K562 (cell line): Measurements from ENCODE around the gene PPM1F. TPM values are rescaled to one million over a fixed set of nuclear protein-coding genes. Genes with fewer than 3 reads are reported as not detected.

Experiments used
- BRCA1 ChIP-seq, 2 experiments: fragments of 450-650 bp in 1 of 2; sonication (generic) in 1 of 2; formaldehyde crosslinking in 1 of 2; IDR thresholded peaks; 2 replicates each; pipeline versions ENCODE4 v1.5.0 to v1.6.1; 2017 to 2020; ENCODE audit warnings: mild to moderate bottlenecking in 1 of 2, missing genetic modification reagents in 1 of 2
- ELK1 ChIP-seq: sonication (generic); formaldehyde crosslinking; IDR thresholded peaks from 2 replicates; pipeline ENCODE4 v1.8.1; 2022; ENCODE audit warnings: missing genetic modification reagents
- FOXA3 ChIP-seq, 2 experiments: fragments of 450-650 bp in 1 of 2; sonication (generic) in 1 of 2; formaldehyde crosslinking; IDR thresholded peaks in 1 of 2; conservative IDR thresholded peaks in 1 of 2; 2 replicates each; pipeline versions ENCODE4 v1.4.0 to v1.8.0; 2020 to 2022; ENCODE audit warnings: mild to moderate bottlenecking in 2 of 2, missing genetic modification reagents in 1 of 2
- MAFF ChIP-seq: IDR thresholded peaks from 2 replicates; pipeline ENCODE4 v1.6.1; 2012; ENCODE audit warnings: low read length, improper control_type of control experiment
- NELFE ChIP-seq: IDR thresholded peaks from 2 replicates; pipeline ENCODE4 v1.6.1; 2011; ENCODE audit warnings: mild to moderate bottlenecking; ENCODE audit not compliant: insufficient read depth, insufficient read length
- SAFB ChIP-seq: fragments of 200-400 bp; formaldehyde crosslinking; IDR thresholded peaks from 2 replicates; pipeline ENCODE4 v1.6.1; 2017; ENCODE audit warnings: low read depth, low read length, borderline replicate concordance
- STAG1 ChIP-seq: sonication (generic); formaldehyde crosslinking; IDR thresholded peaks from 2 replicates; pipeline ENCODE4 v1.5.0; 2020; ENCODE audit warnings: missing genetic modification reagents, borderline replicate concordance
- SUPT5H ChIP-seq: fragments of 450-650 bp; IDR thresholded peaks from 2 replicates; pipeline ENCODE4 v1.6.1; 2016
- U2AF1 ChIP-seq: fragments of 200-400 bp; formaldehyde crosslinking; optimal IDR thresholded peaks from 2 replicates; pipeline ENCODE3; 2017; ENCODE audit warnings: mild to moderate bottlenecking, low read depth, low read length, moderate library complexity
- ZFP1 ChIP-seq: fragments of 450-650 bp; formaldehyde crosslinking; IDR thresholded peaks from 2 replicates; pipeline ENCODE4 v1.4.0; 2020; ENCODE audit warnings: mild to moderate bottlenecking, mixed read lengths
- ZNF184 ChIP-seq: sonication (generic); formaldehyde crosslinking; IDR thresholded peaks from 2 replicates; pipeline ENCODE4 v1.5.0; 2020; ENCODE audit warnings: missing genetic modification reagents
- ZNF445 ChIP-seq: fragments of 250-450 bp; sonication (Bioruptor Pico); IDR thresholded peaks from 2 replicates; pipeline ENCODE4 v1.4.0; 2020; ENCODE audit warnings: low read depth, mild to moderate bottlenecking, moderate library complexity
- ZSCAN32 ChIP-seq: fragments of 450-650 bp; formaldehyde crosslinking; IDR thresholded peaks from 2 replicates; pipeline ENCODE4 v1.4.0; 2020; ENCODE audit warnings: mild to moderate bottlenecking, moderate library complexity
- polyA plus RNA-seq, 8 experiments: library from polyadenylated mRNA; depleted of rRNA in 4 of 8; stranded (reverse) in 5 of 8; unstranded in 3 of 8; fragments of >200 nt; fragmentation: Nextera tagmentation in 2 of 8; fragmentation: Illumina TruSeq in 1 of 8; extraction: Ambion mirVana in 2 of 8; extraction: Trizol in 1 of 8; gene quantifications; 2 replicates each; pipeline versions ENCODE4 v1.2.1 to v1.2.3, GENCODE V29; 2011 to 2014; ENCODE audit warnings: inconsistent platforms in 1 of 8, missing spikeins in 1 of 8
- total RNA-seq, 7 experiments: library from RNA; depleted of rRNA in 6 of 7; stranded (reverse); fragments of >200 nt in 6 of 7; fragmentation: Illumina TruSeq in 2 of 7; extraction: Trizol in 2 of 7; gene quantifications; 2 replicates each; pipeline versions ENCODE4 v1.2.1 to v1.2.3, GENCODE V29; 2011 to 2021; ENCODE audit warnings: low replicate concordance in 1 of 7
- TF ChIP-seq, protein P1 (sequence below), 2 experiments: fragments of 450-650 bp; IDR thresholded peaks; 2 replicates each; pipeline ENCODE4 v1.6.1; 2016; ENCODE audit warnings: mild to moderate bottlenecking in 2 of 2, borderline replicate concordance in 1 of 2, low read depth in 1 of 2, moderate library complexity in 1 of 2
- TF ChIP-seq, protein P2 (sequence below): fragments of 200-800 bp; sonication (Bioruptor generic); IDR thresholded peaks from 2 replicates; pipeline ENCODE4 v1.6.1; 2017; ENCODE audit warnings: missing genetic modification characterization, missing compliant biosample characterization

PPM1F gene
- total and polyA plus RNA-seq, 9 of the 15 experiments (the other 6 are each of a cell fraction or from before 2014, with no cell fraction given): 2.1 to 159 (median 64.0) TPM

DNA sequence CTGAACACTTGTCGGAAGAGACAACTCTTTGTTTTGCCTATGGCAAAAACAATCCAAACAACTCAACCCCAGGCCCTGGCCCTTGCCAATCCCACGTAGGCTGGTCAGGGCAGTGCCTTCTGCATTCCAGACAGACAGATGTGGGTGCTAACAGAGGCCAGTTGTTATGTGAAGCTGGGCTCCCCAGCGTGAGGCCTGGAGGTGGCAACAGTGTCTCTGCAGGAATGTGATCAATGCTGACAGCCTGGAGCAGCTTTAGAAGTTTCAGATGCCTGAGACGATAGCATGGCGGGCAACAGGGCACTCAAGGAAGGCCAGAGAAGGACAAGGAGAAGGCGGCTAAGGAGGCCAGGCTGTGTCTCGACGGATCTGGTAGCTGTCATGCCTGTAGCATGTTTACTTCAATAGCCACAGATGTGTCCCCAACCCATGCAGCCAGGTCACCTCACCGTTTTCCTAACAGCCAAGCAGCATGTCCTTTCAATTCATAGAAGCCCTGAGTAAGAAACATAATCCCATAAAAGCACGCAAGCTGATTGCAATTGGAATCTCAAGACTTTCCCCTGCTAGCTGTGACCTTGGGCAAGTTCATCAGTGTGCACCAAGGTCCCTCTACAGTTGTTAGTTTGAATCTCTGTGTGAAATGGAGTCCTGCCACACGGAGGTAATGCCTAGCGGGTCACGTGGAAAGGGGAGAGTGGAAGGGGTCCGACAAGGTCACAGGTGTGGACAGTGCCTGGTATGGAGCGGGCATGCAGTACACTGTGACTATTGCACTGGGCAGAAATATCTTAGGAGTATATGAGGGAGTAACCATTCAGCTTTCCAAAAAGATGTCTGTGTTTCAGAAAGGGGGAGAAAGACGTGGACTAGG, 14.2 kb upstream of the PPM1F start (continued):
- TF ChIP-seq ZNF445 (no peak), SUPT5H (peak; percentile 27; the same call in 1 of the 2 replicates), MAFF (no peak), NELFE (no peak), ZFP1 (0 out of 2 replicates have a peak, but pooled peaks have one; percentile 45), ELK1 (CRISPR knock-in tag) (peak; percentile 81; the same call in 1 of the 2 replicates), STAG1 (peak; percentile 7; the same call in 1 of the 2 replicates), ZNF184 (CRISPR knock-in tag) (0 out of 2 replicates have a peak, but pooled peaks have one; percentile 48), U2AF1 (no peak), BRCA1 (IDR thresholded peaks at IDR 0.05) (no peak), BRCA1 (CRISPR knock-in tag; IDR thresholded peaks at IDR 0.05) (no peak; the same call in 1 of the 2 replicates), ZSCAN32 (0 out of 2 replicates have a peak, but pooled peaks have one; percentile 4), FOXA3 (CRISPR knock-in tag; conservative IDR thresholded peaks at IDR 0.05 in 1 of 2, IDR thresholded peaks at IDR 0.05 in 1 of 2) (peak in 1 of 2 experiments; percentile 30; a peak in 1 of 4 replicates), SAFB (no peak)
- TF ChIP-seq, protein P1, sequence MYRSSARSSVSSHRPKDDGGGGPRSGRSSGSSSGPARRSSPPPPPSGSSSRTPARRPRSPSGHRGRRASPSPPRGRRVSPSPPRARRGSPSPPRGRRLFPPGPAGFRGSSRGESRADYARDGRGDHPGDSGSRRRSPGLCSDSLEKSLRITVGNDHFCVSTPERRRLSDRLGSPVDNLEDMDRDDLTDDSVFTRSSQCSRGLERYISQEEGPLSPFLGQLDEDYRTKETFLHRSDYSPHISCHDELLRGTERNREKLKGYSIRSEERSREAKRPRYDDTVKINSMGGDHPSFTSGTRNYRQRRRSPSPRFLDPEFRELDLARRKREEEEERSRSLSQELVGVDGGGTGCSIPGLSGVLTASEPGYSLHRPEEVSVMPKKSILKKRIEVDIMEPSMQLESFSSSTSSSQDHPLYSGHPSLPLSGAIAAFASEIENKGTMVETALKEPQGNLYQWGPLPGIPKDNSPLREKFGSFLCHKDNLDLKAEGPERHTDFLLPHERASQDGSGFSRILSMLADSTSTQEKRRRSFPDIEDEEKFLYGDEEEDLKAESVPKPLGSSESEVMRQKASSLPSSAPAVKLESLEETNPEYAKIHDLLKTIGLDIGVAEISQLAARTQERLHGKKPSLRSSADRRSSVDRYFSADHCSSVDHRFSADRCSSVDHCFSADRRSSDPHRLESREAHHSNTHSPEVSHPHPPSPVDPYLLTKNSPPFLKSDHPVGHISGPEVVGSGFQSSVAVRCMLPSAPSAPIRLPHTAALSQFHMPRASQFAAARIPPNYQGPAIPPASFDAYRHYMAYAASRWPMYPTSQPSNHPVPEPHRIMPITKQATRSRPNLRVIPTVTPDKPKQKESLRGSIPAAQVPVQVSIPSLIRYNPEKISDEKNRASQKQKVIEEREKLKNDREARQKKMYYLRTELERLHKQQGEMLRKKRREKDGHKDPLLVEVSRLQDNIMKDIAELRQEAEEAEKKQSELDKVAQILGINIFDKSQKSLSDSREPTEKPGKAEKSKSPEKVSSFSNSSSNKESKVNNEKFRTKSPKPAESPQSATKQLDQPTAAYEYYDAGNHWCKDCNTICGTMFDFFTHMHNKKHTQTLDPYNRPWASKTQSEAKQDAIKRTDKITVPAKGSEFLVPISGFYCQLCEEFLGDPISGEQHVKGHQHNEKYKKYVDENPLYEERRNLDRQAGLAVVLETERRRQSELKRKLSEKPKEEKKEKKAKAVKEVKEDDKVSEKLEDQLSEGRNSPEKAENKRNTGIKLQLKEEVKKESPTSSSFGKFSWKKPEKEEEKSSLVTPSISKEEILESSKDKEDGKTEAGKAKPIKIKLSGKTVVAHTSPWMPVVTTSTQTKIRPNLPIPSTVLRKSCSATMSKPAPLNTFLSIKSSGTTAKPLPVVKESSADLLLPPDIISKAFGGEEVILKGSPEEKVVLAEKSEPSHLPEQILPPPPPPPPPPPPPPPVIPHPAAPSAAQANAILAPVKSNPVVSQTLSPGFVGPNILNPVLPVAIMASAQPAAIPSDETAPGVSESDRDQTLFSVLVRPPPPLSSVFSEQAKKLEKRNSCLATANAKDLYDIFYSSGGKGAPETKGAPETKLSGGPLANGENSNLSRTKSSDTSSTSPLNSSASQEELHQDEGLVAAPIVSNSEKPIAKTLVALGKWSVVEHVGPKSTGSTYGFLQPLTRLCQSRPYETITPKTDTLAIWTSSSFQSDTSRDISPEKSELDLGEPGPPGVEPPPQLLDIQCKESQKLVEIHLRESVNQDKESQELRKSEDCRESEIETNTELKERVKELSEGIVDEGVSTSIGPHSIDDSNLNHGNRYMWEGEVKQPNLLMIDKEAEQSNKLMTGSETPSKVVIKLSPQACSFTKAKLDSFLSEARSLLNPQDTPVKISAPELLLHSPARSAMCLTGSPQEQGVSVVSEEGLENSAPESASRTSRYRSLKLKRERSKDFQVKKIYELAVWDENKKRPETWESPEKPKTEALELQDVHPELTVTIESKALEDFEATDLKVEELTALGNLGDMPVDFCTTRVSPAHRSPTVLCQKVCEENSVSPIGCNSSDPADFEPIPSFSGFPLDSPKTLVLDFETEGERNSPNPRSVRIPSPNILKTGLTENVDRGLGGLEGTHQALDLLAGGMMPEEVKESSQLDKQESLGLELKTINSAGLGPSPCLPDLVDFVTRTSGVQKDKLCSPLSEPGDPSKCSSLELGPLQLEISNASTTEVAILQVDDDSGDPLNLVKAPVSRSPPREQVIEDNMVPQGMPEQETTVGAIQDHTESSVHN (IDR thresholded peaks at IDR 0.05; ENCODE audit: borderline replicate concordance in 1 of 2, low read depth in 1 of 2): no peak
- TF ChIP-seq, protein P2, sequence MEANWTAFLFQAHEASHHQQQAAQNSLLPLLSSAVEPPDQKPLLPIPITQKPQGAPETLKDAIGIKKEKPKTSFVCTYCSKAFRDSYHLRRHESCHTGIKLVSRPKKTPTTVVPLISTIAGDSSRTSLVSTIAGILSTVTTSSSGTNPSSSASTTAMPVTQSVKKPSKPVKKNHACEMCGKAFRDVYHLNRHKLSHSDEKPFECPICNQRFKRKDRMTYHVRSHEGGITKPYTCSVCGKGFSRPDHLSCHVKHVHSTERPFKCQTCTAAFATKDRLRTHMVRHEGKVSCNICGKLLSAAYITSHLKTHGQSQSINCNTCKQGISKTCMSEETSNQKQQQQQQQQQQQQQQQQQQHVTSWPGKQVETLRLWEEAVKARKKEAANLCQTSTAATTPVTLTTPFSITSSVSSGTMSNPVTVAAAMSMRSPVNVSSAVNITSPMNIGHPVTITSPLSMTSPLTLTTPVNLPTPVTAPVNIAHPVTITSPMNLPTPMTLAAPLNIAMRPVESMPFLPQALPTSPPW (CRISPR knock-in tag): no peak
